Tibial artery (tissue), 4 donors: ENCODE results near the gene RREB1.

Source experiments
- DNase-seq, 2 donors: peaks; one replicate each; pipeline ENCODE4 v3.0.0-alpha.2; 2019
- H3K27ac ChIP-seq, 2 donors: fragments of 200-600 bp; sonication (generic) in 1 of 2; 1 replicate in 1 of 2; 2 replicates in 1 of 2; pipeline ENCODE4 v1.5.1; 2018 to 2019; ENCODE audit warnings: mild to moderate bottlenecking in 1 of 2
- H3K27me3 ChIP-seq, 2 donors: fragments of 200-600 bp; sonication (generic) in 1 of 2; one replicate each; pipeline versions ENCODE4 v1.5.1 to v1.6.0; 2016 to 2019
- H3K36me3 ChIP-seq, 3 donors: fragments of 200-600 bp; sonication (generic) in 2 of 3; one replicate each; pipeline ENCODE4 v1.5.1; 2016 to 2019; ENCODE audit warnings: mild to moderate bottlenecking in 2 of 3
- H3K4me1 ChIP-seq, 4 donors: fragments of 200-600 bp; sonication (generic) in 2 of 4; 1 replicate in 3 of 4; 2 replicates in 1 of 4; pipeline ENCODE4 v1.5.1; 2016 to 2019
- H3K4me3 ChIP-seq, 2 donors: fragments of 200-600 bp; sonication (generic) in 1 of 2; 1 replicate in 1 of 2; 2 replicates in 1 of 2; pipeline ENCODE4 v1.5.1; 2018 to 2019; ENCODE audit warnings: mild to moderate bottlenecking in 2 of 2
- H3K9me3 ChIP-seq, 3 donors: fragments of 200-600 bp; sonication (generic) in 1 of 3; one replicate each; pipeline ENCODE4 v1.5.1; 2016 to 2019
- intact Hi-C: fragments of 100-400 bp; cut with DNase I; formaldehyde crosslinking; loops from one replicate; pipeline ENCODE4 v1.15.0; 2023; ENCODE audit warnings: low total_unique reads
- TF ChIP-seq, protein P1 (sequence below), 2 experiments: fragments of 200-600 bp in 1 of 2; fragments of 450-650 bp in 1 of 2; IDR thresholded peaks; one replicate each; pipeline ENCODE4 v1.5.1; 2017 to 2019; ENCODE audit warnings: antibody characterized with exemption in 2 of 2, mild to moderate bottlenecking in 1 of 2, moderate library complexity in 1 of 2

RREB1 gene

DNA sequence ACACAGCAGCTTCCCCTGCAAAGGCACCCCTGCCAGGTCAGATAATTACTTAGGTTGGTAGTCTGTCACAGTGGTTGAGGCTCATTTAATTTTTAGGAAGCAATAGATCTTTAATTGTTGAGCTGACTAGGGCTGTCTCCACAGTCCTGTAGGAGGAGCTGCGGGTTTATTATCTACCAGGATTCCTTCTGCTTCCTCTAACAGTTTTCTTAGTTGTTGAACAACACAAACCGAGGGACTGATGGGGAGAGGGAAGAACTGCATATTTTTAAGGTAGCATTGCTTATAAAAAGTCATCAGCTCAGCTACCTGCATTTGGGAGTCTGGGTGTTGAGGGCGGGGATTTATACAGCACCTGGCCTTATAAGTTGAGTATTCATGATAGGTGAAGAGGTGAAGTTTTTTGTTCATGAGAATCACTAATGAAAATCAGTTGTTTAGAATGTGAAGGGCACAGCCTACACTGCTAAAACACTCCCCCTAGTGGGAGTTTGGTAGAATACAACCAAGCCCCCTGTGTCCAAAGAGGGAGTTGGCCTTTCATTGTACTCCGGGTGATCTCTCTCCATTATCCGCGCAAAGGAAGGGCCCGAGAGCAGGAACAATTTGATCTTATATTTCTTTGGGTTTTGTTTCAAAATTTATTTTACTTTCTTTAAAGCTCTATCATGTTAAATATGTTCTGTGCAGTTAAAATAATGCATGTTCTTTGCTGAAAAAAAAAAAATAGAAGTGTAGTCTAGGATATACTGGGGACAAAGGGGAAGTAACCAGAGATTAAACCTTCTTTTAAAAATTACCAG lies 135.6 kb downstream of the RREB1 start:
- DNase-seq, result peak in 1 of 2 donors; percentile 49
- TF ChIP-seq, protein P1, sequence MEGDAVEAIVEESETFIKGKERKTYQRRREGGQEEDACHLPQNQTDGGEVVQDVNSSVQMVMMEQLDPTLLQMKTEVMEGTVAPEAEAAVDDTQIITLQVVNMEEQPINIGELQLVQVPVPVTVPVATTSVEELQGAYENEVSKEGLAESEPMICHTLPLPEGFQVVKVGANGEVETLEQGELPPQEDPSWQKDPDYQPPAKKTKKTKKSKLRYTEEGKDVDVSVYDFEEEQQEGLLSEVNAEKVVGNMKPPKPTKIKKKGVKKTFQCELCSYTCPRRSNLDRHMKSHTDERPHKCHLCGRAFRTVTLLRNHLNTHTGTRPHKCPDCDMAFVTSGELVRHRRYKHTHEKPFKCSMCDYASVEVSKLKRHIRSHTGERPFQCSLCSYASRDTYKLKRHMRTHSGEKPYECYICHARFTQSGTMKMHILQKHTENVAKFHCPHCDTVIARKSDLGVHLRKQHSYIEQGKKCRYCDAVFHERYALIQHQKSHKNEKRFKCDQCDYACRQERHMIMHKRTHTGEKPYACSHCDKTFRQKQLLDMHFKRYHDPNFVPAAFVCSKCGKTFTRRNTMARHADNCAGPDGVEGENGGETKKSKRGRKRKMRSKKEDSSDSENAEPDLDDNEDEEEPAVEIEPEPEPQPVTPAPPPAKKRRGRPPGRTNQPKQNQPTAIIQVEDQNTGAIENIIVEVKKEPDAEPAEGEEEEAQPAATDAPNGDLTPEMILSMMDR (IDR thresholded peaks at IDR 0.05), result peak; percentile 80 to 92
- intact Hi-C loops, result loop anchor here (5.0 kb wide), 2 partner anchors 516 to 556 kb away; no protein-coding TSS in a partner anchor
- Histone ChIP-seq H3K27me3 (no peaks in the 10 kb centered on the region), H3K9me3 (no peaks in the 10 kb centered on the region), H3K27ac (no peak overlapping the region), H3K36me3 (peaks cover 20 to 55% (median 44%) of the 10 kb centered on the region in 3 donors), H3K4me3 (no peak overlapping the region), H3K4me1 (peaks cover 0 to 17% (median 0%) of the 10 kb centered on the region in 4 donors)

DNA sequence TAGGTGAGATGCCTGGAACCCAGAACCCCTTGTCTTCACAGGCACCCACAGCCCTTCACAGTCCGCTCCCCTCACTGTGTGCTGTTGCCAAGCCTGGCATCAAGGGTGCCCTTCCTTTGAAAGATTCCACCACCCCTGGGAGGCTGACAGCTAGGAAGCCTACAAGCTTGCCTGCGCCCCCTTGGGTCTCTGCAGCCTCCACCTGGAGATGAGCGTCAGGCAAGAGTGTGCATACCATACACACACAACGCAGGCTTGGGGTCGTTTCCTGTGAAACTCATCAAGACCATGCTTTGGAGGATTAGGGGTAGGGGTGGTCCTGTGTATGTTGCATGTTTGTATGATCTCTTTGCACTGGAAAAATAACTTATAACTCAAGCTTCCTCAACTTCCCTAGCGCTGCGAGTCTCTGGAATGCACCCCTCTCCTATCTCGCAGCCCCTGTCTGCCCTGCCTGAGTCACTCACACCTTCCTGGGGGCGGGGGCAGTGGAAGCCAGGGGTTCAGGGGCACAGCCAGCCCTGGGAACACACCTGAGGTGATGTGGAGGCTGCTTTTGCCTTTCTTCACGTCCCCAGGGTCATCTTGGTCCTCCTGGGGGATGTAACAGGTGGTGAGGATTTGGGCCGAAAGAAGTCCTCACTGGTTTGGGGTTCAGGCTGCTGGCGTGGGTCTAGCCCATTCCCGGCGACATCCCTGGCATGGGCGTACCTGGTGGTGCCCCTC lies 138.1 kb downstream of the RREB1 start:
- H3K36me3 ChIP-seq, result peaks cover 39 to 68% (median 57%) of the 10 kb centered on the region in 3 donors
- no peaks in the 10 kb centered on the region for H3K27me3 ChIP-seq
- H3K4me1 ChIP-seq, result peaks cover 0 to 10% (median 0%) of the 10 kb centered on the region in 4 donors

DNA sequence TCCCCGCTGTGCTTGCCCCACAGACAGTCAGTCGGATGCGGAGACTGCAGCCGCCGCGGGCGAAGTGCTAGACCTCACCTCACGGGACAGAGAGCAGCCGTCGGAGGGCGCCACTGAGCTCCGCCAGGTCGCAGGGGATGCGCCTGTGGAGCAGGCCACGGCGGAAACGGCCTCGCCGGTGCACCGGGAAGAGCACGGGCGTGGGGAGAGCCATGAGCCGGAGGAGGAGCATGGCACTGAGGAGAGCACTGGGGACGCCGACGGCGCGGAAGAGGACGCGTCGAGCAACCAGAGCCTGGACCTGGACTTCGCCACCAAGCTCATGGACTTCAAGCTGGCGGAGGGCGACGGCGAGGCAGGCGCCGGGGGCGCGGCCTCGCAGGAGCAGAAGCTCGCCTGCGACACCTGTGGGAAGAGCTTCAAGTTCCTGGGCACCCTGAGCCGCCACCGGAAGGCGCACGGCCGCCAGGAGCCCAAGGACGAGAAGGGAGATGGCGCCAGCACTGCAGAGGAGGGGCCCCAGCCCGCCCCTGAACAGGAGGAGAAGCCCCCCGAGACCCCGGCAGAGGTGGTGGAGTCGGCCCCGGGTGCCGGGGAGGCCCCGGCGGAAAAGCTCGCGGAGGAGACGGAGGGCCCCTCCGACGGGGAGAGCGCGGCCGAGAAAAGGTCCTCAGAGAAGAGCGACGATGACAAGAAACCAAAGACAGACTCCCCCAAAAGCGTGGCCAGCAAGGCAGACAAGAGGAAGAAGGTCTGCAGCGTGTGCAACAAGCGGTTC lies 138.8 kb downstream of the RREB1 start:
- peaks cover 39 to 64% (median 53%) of the 10 kb centered on the region in 3 donors for H3K36me3 ChIP-seq
- no peak overlapping the region for H3K27ac ChIP-seq
- no peak for DNase-seq
- TF ChIP-seq, protein P1 (IDR thresholded peaks at IDR 0.05), result no peak
- no peak overlapping the region for H3K4me3 ChIP-seq
- no peaks in the 10 kb centered on the region for H3K27me3 ChIP-seq
- H3K4me1 ChIP-seq, result peaks cover 0 to 10% (median 0%) of the 10 kb centered on the region in 4 donors
- no peaks in the 10 kb centered on the region for H3K9me3 ChIP-seq
- intact Hi-C loops, result no loop called here

More for the DNA sequence above, 138.1 kb downstream of the RREB1 start:
- intact Hi-C loops, result no loop called here
- H3K4me3 ChIP-seq, result no peak overlapping the region
- TF ChIP-seq, protein P1 (IDR thresholded peaks at IDR 0.05), result no peak
- no peaks in the 10 kb centered on the region for H3K9me3 ChIP-seq
- DNase-seq, result no peak
- H3K27ac ChIP-seq, result no peak overlapping the region

DNA sequence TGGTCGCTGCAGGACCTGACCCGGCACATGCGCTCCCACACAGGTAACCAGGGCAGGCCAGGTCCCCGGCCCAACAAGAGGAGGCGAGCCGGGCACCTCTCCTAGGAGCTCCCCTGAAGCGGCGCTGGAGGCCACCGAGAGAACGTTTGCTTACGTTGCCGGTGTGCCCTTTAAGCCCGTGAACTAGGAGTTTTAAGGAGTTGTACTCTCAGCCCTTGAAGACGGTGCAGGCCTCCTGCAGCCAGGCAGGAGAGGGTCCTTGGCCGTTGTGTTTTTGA lies 139.4 kb downstream of the RREB1 start:
- Histone ChIP-seq H3K4me1 (peaks cover 0 to 10% (median 0%) of the 10 kb centered on the region in 4 donors), H3K4me3 (no peak overlapping the region), H3K9me3 (no peaks in the 10 kb centered on the region), H3K36me3 (peaks cover 39 to 64% (median 53%) of the 10 kb centered on the region in 3 donors), H3K27me3 (no peaks in the 10 kb centered on the region), H3K27ac (no peak overlapping the region)
- intact Hi-C loops, result no loop called here
- no peak for DNase-seq
- TF ChIP-seq, protein P1 (IDR thresholded peaks at IDR 0.05), result no peak

DNA sequence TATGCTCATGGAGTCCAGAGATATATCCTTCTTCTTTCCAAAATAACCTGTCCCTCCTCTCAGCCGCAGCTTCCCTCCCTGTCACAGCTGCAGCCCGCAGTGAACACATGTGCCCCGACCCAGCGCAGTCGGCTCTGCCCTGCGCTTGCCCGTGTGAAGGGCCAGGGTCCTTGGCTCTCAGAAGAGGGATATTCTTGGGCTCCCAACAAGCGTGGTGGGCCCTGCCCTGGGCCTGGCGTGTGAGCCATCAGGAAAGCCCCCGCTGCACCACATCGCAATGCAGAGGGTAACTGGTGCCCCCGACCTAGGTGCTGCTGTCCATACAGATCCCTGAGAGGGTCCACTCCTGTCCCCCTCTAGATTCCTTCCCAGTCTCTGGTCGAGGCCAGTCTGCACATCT lies 140.1 kb downstream of the RREB1 start:
- DNase-seq, result no peak
- Histone ChIP-seq H3K9me3 (no peaks in the 10 kb centered on the region), H3K27ac (no peak overlapping the region), H3K4me1 (peaks cover 0 to 7% (median 0%) of the 10 kb centered on the region in 4 donors), H3K36me3 (peaks cover 39 to 68% (median 53%) of the 10 kb centered on the region in 3 donors), H3K4me3 (no peak overlapping the region), H3K27me3 (no peaks in the 10 kb centered on the region)
- intact Hi-C loops, result no loop called here
- TF ChIP-seq, protein P1 (IDR thresholded peaks at IDR 0.05), result no peak
